CD4-positive, alpha-beta T cell treated with Interleukin-17A for 1 hour (primary cell): ENCODE data around the gene ABCA13.

Source experiments
- DNase-seq: peaks from one replicate; pipeline ENCODE4 v3.0.0-alpha.2; 2020

ABCA13 gene

DNA sequence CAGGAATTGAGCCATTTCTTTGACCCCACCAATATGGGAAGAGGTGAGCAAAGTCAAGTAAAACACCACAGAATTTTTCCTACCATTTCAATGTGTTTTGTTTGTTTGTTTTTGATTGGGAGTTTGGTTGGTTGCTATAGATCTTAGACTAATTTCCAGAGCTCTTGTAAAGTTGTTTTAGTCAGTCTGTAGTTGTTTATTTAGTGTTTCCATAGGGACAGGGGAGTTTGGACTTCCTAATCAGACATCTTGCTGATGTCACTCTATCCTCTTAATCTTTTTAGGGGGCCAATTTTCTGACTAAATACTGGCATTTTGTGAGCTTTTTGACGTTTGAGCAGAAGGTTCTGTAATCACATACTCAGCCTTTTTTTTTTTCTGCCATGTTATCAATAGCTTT, 266.9 kb downstream of the ABCA13 start:
- no peak for DNase-seq

DNA sequence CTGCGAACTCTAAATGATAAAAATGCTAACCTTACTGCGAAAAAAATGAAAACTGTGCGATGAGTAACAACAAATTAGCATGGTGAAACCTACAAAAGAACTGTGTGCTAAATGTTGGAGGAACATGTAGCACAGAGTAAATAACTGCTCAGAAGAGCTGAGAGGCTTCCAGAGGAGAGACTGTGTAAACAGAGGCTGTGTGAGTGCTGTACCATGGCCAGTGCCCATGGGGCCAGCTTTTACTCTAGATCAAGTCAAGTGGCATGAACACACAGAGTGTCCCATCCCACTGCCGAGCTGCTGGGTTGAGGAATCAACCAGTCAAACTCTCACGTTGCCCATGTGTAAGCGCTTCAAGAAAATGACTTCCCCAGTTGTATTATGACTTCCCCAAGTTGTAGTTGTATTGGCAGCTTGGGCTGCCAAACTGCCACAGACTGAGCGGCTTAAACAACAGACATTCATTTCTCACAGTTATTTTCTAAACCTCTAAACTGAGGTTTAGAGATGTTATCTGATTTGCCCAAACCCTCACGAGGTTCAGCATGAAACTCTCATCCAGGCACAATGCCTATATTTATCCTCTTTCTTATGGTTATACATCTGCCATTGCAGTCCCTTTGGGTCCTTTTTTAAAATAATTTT, 270.7 kb downstream of the ABCA13 start:
- no peak for DNase-seq

DNA sequence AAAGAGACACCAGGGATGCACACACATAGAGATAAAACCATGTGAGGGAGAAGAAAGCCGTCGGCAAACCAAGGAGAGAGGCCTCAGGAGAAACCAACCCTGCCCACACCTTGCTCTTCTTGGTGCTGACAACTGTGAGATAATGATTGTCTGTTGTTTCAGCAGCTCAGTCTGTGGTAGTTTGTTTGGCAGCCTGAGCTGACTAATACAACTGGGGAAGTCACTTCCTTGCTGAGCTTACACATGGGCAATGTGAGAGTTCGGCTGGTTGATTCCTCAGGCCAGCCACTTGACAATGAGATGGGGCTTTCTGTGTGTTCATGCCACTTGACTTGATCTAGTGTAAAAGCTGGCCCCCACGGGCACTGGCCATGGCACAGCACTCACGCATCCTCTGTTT, 271.8 kb downstream of the ABCA13 start:
- DNase-seq = no peak

DNA sequence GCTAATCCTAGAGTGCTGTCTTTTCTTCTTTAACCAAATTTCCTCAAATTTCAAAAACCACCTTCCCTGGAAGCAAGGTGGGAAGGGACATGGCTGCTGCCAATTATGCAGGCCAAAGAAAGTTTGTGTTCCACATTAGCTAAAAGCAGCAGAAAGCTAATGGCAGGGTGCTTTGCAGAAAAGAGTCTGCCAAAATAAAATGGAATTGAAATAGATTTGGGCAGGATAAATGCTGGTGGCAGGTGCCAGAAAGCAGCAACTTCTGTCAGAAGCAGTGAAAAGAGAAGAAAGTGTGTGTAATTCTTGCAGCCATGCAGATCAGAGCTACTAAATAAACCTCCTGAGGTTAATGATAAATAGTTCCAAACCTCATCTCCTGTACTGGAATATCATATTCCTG, 275.5 kb downstream of the ABCA13 start:
- DNase-seq = no peak

DNA sequence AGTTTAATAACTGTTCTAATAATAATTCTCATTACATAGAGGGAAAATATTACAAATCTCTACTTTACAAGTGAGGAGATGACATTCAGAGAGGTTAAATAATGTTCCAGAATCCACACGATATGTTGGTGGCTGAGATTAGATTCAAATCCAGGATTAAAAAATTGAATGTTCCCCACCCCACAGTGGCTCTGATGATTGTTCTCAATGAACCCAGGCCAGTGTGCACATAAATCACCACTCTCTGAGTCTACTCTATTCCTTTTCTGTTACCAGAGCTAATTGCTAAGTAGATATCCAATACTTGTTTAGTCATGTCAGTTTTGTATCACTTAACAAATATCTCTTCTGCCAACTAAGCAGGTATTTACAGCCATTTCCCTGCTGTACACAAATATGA, 281.0 kb downstream of the ABCA13 start:
- no peak for DNase-seq

DNA sequence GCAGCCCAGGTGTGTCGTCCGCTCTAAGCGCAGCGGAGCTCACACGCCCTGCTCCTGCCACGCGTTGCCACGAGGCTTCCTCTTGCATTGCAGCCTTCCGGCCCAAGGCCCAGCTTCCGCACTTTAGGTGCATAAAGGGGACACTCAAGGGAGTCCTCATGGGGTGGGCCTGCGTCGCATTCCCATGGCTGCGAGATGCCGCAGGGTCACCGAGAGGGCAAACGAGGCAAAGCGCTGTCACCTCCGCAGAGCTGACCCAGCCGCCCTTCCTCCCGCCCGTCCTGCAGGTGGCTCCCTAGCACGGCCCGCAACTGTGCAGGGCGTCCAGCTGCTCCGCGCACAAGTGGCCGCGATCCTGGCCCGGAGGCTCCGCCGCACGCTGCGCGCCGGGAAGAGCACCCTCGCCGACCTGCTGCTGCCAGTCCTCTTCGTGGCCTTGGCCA, 283.5 kb downstream of the ABCA13 start:
- DNase-seq = no peak

DNA sequence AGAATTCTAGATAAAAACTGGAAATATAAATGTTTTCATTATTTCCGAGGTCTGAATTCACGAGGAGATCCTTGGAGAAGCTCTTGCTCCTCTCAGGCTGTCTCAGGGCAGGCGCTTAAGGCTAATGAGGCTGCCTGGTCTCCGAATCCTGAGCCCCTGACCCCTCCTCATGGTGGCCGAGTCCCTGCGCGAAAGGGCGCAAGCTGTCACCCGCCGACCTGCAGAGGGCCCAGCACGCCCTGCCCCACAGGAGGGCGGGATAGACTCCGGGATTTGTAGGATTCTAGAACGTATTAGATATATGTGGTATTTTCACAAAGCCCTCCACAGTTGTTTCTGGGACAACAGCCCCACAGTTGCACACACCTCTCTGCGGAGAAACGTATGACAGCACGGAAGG, 284.1 kb downstream of the ABCA13 start:
- DNase-seq = no peak

DNA sequence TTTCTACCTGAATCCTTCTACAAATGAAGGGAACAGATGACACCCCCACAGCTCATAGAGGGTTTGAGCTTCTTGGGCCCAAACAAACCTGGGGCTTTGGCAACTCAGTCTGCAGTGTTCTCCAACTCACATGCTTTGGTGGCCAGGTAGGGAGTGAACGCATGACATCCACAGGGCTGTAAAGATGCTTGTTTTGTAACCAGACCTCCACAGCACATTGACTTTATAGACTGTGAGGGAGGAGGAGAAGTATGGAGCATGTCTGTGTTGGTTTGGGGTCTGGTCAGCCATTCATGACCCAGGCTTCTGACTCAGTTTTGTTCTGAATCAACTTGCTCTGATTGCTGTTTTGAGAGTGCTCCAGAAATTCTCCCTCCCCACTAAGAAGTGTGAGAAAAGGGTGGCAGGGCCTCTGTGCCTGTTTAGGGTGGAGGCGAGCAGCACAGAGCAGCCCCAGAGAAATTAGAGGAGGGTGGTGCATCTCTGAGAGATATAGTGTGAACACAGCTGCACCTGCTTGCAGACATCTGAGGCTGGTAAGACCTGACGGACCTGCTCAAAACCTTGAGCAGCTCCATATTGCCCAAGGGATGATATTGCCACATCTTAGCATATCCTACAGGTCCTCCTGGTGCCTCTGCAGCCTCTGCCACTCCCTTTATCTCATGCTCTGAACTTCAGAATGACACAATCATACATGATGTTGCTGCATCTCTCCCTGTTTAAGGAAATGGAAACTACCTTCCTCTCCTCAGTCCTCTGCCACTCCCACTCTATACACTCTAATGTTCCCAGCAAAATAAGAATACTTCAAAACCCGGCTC, 287.7 kb downstream of the ABCA13 start:
- DNase-seq = no peak

DNA sequence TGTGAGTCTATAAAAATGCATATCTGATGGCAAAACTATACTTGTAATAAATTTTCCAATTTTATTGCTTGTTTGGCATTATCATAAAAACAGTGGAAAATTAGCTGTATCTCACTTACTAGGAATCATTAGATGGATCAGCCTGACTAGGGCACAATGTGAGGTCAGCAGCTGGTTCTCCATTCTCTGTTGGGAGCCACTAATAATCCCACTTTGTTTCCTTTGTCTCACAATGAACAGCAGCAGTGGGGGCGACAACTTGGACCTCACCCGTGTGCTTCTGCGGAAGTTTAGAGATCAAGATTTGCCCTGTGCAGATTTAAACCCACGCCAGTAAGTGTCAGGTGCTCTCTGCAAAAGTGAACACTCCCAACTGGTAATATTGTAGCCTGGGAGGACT, 295.5 kb downstream of the ABCA13 start:
- DNase-seq = no peak

DNA sequence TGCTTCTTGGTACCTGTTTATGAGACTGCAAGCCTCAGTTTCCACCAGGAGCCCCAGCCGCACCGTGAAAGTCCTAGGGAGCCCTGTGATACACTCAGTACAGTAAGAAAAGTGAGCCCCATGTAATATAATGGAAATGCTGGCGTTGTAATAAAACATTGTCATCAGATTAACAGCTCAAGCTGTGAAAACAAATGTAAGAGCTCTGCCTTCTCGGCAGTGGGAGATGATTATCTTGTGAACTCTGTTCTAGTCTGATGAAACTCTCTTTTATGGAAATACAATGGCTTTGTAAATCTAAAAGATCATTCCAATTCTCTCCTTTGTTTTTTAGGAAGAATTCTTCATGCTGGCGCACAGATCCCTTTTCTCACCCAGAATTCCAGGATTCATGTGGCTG, 299.9 kb downstream of the ABCA13 start:
- DNase-seq = no peak

DNA sequence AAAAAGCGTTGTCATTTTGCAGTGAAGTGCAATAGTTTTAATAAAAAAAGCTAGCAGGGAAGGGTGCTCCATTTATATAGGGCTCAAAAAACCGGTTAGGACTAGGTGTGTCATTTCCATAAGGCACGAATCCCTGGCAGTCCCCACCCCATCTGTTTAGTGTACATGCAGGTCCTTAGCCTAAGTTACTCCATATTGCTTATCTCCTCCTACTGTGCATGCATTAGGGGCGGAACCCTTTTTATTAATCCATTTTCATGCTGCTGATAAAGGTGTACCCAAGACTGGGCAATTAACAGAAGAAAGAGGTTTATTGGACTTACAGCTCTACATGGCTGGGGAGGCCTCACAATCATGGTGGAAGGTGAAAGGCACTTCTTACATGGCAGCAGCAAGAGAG, 301.4 kb downstream of the ABCA13 start:
- DNase-seq = no peak

DNA sequence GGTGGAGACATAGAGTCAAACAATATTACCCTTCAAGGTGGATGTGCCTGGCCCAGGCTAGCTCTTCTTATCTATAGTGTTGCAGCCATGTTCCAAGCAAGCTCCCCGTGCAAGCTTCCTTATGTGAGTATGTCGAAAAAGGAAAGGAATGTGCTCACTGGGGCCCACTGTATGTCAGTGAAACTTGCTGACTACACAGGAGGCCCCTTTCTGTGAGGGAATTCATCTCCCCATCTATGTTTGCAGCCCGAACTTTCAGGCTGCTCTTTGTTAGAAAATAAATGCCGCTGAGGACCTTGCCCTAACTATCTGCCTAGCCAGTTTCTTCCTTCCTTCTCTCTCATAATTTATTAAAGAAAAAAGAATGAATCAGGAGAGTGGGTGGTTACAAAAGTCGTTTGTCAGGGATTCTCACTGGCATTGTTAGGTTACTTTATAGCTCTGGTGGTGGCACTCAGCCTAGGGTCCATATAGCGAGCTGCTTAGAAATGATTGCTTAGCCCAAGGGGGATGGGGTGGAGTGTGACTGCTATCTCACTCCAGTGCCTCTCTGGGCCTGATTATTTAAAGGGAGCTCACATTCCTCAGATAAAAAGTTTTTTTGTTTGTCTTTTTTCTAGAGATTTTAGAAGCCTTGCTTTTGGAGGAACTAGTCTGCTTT, 302.1 kb downstream of the ABCA13 start:
- no peak for DNase-seq

DNA sequence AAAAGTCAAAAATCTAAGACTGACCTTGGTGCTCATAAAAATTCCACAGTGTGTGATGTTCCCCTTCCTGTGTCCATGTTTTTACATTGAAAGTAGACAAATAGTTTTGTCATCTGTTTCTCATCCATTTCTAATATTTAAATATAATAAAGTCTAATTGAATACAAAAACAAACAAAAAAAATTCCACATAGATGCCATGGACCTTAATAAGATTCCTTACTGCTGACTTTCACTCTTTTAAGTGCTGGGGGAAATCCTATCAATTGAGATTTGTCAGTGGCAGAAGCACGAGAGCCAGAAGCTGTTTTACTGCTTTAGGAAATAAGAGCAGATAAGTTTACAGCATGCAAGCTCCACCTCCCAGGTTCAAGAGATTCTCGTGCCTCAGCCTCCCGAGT, 310.0 kb downstream of the ABCA13 start:
- DNase-seq = no peak

DNA sequence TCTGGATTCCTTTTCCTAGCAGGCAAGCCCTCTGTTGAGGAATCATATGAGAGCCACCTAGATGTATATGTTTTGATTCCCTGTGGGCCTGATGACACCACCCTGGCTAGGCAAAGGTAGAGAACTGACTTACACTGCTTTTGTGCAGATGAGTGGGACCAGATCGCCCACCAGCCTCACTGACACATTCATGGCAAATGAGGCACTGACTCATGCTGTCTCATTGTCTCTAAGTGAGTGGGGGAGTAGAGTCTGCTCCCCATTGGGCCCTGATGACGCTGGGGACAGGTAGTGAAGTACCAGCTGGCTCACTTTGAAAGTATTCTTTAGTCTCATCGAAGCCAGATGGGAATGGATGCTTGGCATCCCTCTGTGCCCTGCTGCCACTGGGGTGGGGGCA, 326.3 kb downstream of the ABCA13 start:
- DNase-seq = no peak

DNA sequence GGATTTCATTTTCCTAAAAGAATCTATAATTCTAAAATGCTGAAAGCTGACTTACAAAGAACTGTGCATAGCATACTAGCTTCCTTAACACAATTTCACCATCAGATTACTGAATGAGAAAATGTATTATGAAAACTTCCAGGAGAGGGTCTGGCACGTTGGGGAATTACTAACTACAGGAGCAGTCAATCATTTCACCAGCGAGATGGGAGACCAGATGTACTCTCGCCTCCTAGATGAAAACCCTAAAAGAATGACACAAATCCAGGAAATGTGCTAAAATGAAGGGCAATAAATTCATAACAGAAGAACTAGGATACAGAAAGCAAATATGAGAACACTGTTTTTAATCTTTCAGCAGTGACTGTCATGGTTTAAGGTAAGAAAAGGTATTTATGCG, 330.8 kb downstream of the ABCA13 start:
- no peak for DNase-seq

DNA sequence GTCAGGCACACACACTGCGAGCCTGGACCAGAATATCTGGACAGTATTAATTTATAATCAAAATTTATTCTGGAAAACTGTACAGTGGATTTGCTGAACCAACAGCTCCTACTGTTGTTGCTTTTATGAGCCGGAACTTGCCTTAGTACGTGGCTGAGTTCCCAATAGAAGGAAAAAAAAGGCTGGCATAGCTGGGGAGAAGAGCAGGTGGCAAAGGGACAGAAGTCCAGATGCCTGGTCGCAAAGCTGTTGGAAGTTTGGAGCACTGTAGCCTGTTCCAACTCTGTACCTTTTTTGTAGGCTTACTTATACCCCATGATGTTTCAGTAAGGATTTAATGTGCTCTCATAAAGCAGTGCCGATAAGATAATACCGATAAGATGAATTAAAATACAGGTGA, 333.8 kb downstream of the ABCA13 start:
- DNase-seq = no peak

DNA sequence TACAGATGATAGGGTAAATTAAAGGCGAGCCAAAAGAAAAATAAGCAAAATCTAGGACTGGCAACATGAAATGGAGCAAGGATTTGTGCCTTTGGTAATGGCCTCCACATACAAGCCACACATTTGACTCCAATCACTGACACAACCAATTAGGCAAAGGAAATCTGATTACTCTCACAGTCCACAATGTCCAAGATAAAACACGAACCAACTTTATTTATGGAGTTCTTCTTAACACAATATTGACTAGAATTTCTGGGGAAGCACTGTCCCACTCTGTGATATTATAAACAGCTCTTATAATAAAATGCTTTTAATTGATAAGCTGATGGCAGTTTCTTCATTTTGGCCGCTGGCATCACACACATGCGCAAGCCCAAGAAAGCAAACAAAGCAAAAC, 334.2 kb downstream of the ABCA13 start:
- no peak for DNase-seq

DNA sequence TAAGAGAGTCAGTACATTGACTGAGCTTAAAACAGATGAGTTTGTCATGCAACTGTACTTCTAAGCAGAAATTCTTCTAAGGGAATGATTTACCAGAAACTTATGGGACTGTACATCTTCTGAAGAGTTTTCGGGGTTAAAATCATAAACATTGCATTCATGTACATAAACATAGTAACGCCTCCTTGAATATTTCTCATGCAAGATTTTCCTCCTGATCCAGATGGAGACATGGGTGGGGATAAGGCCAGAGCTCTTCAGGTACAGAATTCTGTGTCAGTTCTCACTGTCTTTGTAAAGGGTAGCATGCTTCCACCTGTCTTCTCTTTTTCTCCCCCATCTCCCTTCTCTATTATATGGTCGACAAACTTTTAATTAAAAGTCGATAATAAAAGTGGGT, 335.3 kb downstream of the ABCA13 start:
- no peak for DNase-seq

DNA sequence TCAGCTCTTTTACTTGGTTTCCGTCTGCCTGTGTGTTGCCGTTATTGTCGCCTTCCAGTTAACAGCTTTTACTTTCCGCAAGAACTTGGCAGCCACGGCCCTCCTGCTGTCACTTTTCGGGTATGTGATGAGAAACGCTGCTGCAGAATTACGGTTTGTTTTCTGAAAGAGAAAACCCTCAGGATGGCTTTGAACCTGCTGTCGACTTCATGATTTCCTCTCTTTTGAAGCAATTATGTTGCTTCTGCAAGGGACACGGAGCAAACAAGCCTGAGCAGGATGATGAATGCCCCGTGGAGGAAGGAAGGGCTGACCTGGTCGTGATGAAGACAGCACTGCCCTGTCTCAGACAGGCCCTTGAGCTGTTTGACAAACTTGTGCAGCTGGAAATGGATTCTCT, 339.8 kb downstream of the ABCA13 start:
- DNase-seq = no peak

DNA sequence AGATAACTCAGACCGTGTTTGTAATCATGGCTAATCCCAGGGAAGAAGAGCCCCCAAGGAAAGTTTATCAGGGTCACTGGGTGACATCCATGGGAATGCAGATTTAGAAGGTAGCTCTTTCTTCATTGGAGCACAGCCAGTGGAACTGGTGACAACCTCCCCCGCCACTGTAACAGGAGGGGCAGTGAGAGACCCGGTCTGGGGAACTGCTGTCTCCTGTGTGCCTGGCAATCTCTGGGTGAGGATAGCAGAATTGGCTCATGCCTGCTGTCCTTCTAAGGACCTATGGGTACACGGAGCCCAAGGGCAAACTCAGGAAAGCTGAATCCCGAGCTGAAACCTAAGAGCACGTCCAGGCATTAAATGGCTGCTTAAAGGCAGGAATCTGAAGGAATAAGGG, 341.6 kb downstream of the ABCA13 start:
- no peak for DNase-seq

DNA sequence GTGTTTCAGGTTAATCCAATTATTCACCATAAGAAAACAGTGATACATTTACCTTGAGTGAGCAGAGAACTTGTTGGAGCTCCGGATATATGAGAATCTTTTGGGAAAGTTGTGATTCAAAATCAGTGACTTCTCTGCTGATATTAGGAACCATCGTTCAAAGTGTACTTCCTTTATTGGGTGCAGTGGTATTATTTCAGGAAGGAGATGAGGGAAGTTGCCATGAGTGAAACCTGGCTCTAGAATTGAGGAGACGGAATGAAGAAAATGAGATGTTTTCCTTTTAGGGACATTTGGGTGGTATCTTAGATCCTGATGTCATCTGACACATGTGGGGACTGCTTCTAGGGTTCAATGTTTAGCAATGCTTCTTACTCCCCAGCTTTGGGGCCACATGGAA, 343.9 kb downstream of the ABCA13 start:
- no peak for DNase-seq

DNA sequence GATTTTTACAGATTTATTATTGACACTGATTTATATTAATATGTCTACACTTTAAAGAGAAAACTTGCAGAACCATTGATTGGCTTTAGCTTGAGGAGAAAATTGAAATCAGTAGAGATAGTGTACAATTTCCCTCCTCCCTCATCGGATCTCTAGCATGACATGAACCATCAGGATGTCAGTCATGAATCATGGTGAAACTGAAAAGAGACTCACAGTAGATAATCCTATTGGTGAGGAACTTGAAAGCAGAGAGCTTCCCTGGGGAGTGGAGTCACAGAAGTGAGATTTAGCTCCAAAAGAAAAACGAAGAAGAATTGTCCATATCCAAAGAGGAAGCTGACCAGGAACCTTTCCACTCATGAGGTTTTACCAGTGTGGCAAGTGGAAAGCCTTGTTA, 346.8 kb downstream of the ABCA13 start:
- no peak for DNase-seq

DNA sequence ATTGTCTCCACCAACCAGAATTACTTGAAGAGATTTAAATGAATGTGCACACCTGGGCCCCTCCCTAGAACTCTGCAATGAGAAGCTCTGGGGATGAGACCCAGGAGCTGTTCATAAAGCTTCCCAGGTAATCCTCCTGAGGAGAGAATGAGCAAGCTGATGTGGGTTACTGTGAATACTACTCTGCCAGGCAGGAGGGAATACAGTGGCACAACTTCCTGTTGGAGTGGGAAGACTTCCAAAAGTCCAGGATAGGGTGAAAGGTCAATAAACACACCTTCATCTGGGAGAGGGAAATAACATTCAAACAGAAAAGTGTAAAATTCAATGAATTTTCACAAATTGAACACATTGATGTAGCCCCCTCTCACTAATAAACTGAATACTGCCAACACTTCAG, 351.4 kb downstream of the ABCA13 start:
- DNase-seq = no peak
